Urinary bladder (tissue), 4 donors: ENCODE data around the gene ZNF880. TPM values are rescaled to one million over a fixed set of nuclear protein-coding genes. Genes with fewer than 3 reads are reported as not detected.

ENCODE experiments used
- DNase-seq: peaks from one replicate; pipeline ENCODE4 v3.0.0-alpha.2; 2015; ENCODE audit errors: extremely low spot score
- H3K27ac ChIP-seq: one replicate; pipeline ENCODE4 v1.5.1; 2013; ENCODE audit warnings: low read depth, mild to moderate bottlenecking, moderate library complexity
- H3K36me3 ChIP-seq: one replicate; pipeline ENCODE4 v1.6.1; 2013; ENCODE audit warnings: mild to moderate bottlenecking, moderate library complexity; ENCODE audit not compliant: insufficient read depth
- H3K4me1 ChIP-seq: one replicate; pipeline ENCODE4 v1.6.1; 2013; ENCODE audit warnings: mild to moderate bottlenecking, moderate library complexity; ENCODE audit not compliant: insufficient read depth
- H3K4me3 ChIP-seq: one replicate; pipeline ENCODE4 v1.5.1; 2013; ENCODE audit warnings: low read depth, low read length
- WGBS: extraction: QIAGEN DNeasy Blood & Tissue Kit; methylation state at CpG from one replicate; pipeline ENCODE4 v1.1.7; 2013; 5-methylcytosine and 5-hydroxymethylcytosine counted together
- polyA plus RNA-seq: library from polyadenylated mRNA; stranded (reverse); fragments of 200-250 nt; gene quantifications from one replicate; pipeline ENCODE4 v1.2.3, GENCODE V29; 2013
- small RNA-seq: library from RNA; depleted of rRNA; stranded (forward); fragments of <200 nt; gene quantifications from one replicate; pipeline ENCODE3, GENCODE V24; 2014
- total RNA-seq: library from RNA; depleted of rRNA; stranded (reverse); fragments of >200 nt; gene quantifications from one replicate; pipeline ENCODE4 v1.2.3, GENCODE V29; 2014
- donor health status: healthy with polysubstance abuse.
- donor health status: healthy.

The ZNF880 gene
- total and polyA plus RNA-seq, 2 donors: 15.3 to 50.1 TPM

DNA sequence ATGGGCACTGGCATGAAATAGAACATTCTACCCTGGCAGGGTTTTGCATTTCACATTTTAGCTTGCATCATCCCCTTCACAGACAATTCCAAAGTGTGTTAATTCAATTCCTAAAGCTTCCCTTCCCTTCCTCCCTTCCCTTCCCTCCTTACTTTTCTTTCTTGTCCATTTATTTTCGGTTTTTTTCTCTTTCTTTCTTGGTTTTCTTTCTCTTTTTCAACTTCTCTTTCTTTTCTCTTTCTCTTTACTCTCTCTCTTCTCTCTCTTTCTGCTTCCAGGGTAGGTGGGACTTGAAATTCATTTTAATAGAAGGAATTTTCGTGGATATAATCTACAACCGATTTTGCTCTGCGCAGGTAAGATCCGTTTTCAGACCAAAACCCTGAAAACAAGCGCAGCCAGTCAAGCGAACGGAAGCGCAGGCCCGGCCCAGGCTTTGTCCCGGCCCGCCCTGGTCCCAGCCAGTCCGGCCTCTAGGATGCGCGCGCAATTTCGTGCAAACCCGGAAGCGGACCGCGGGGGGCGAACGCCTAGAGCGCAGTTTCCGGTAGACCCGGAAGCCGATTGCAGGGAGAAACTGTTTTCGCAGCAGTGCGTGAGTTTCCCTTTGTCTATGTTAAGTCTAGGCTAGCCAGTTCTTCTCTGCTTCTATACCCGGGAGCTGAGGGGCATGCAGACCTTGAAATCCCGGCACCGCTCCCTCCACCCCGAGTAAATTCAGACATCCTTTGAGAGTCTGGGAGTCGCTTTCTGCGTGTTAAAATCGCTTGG is 27.8 kb downstream of the ZNF880 start, which contains the start of gene ZNF528:
Gene ZNF528 (plus strand): TSS at position 540 of the 771 bp plus-strand sequence. CDS start 4,165 bp downstream, outside the sequence.
- peaks cover 12% of the 10 kb centered on the region for H3K36me3 ChIP-seq
- peak within 1 kb of the TSS; percentile 78 for H3K4me3 ChIP-seq
- DNase-seq: peak; percentile 92
- WGBS: under 1% methylated on average over 36 of the region's 36 CpGs
- H3K27ac ChIP-seq: peak within 1 kb of the TSS; percentile 39
- no peaks in the 10 kb centered on the region for H3K4me1 ChIP-seq

GRCh38 chr19:52398081-52398441 is 28.3 kb downstream of the ZNF880 start:
- H3K27ac ChIP-seq: no peak overlapping the region
- no peak for DNase-seq
- peaks cover 13% of the 10 kb centered on the region for H3K36me3 ChIP-seq
- peak overlapping the region; percentile 78 for H3K4me3 ChIP-seq
- WGBS: 2% methylated on average over 14 of the region's 14 CpGs
- H3K4me1 ChIP-seq: no peaks in the 10 kb centered on the region

- Histone ChIP-seq H3K4me3 (no peak overlapping the region), H3K4me1 (no peaks in the 10 kb centered on the region), H3K27ac (no peak overlapping the region), H3K36me3 (peaks cover 34% of the 10 kb centered on the region)
- WGBS: 90% methylated on average over 6 of the region's 6 CpGs
- no peak for DNase-seq
Measured at GRCh38 chr19:52410276-52410675, 40.6 kb downstream of the ZNF880 start.

GRCh38 chr19:52415711-52416110 is 46.0 kb downstream of the ZNF880 start:
- 98% methylated on average over 5 of the region's 5 CpGs for WGBS
- Histone ChIP-seq H3K4me3 (no peak overlapping the region), H3K36me3 (peaks cover 9% of the 10 kb centered on the region), H3K4me1 (no peaks in the 10 kb centered on the region), H3K27ac (no peak overlapping the region)
- no peak for DNase-seq

DNA sequence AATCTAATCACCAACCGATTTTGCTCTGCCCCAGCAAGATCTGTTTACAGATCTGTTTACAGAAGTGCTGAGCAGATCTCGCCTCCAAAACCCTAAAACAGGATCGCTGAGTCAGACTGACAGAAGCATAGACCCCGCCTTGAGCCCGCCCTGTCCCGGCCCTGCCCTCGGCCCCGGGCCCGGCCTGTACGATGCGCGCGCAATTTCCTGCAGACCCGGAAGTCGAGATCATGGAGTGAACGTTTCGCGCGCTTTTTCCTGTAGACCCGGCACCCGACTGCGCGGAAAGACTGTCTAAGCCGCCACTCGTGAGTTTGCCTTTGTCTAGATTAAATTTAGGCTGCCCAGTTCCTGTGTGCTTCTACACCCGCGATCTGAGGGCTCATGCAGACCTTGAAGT is 59.2 kb downstream of the ZNF880 start, which contains the start of gene ZNF534:
Gene ZNF534 (plus strand): TSS at position 212 of the 400 bp plus-strand sequence. CDS start 2,327 bp downstream, outside the sequence.
- Histone ChIP-seq H3K4me3 (no peak within 1 kb of the TSS), H3K36me3 (no peaks in the 10 kb centered on the region), H3K27ac (no peak within 1 kb of the TSS), H3K4me1 (no peaks in the 10 kb centered on the region)
- 65% methylated on average over 27 of the region's 27 CpGs for WGBS
- no peak for DNase-seq

Small RNA genes within 50 kb of the gene (small RNA-seq; reads per million reads assigned to genes)
- gene AC010332.1: not detected

Other genes with a start within 250 kb of the ZNF880 start
- gene ZNF616, start 230.0 kb upstream of the ZNF880 start, total RNA-seq: 26.1 TPM
- 4.9 TPM for gene ZNF616, start 230.0 kb upstream of the ZNF880 start, polyA plus RNA-seq
- 27.8 TPM for gene ZNF836, start 198.3 kb upstream of the ZNF880 start, total RNA-seq
- 6.7 TPM for gene ZNF836, start 198.3 kb upstream of the ZNF880 start, polyA plus RNA-seq
- gene PPP2R1A, start 179.9 kb upstream of the ZNF880 start, total RNA-seq: 93.6 TPM
- 182 TPM for gene PPP2R1A, start 179.9 kb upstream of the ZNF880 start, polyA plus RNA-seq
- 28.1 TPM for gene ZNF766, start 100.3 kb upstream of the ZNF880 start, total RNA-seq
- gene ZNF766, start 100.3 kb upstream of the ZNF880 start, polyA plus RNA-seq: 11.7 TPM
- gene ZNF480, start 72.8 kb upstream of the ZNF880 start, total RNA-seq: 18.8 TPM
- 5.3 TPM for gene ZNF480, start 72.8 kb upstream of the ZNF880 start, polyA plus RNA-seq
- gene ZNF610, start 33.7 kb upstream of the ZNF880 start, total RNA-seq: 8.4 TPM
- gene ZNF610, start 33.7 kb upstream of the ZNF880 start, polyA plus RNA-seq: 2.2 TPM
- 46.7 TPM for gene ZNF528, start 27.9 kb downstream of the ZNF880 start, total RNA-seq
- gene ZNF528, start 27.9 kb downstream of the ZNF880 start, polyA plus RNA-seq: 12.1 TPM
- 0.74 TPM for gene ZNF534, start 59.2 kb downstream of the ZNF880 start, total RNA-seq
- 0.35 TPM for gene ZNF534, start 59.2 kb downstream of the ZNF880 start, polyA plus RNA-seq
- gene ZNF578, start 83.6 kb downstream of the ZNF880 start, total RNA-seq: 10.7 TPM
- gene ZNF578, start 83.6 kb downstream of the ZNF880 start, polyA plus RNA-seq: 2.0 TPM
- 40.6 TPM for gene ZNF808, start 157.7 kb downstream of the ZNF880 start, total RNA-seq
- 5.3 TPM for gene ZNF808, start 157.7 kb downstream of the ZNF880 start, polyA plus RNA-seq
- gene ZNF701, start 200.4 kb downstream of the ZNF880 start, total RNA-seq: 38.8 TPM
- 7.0 TPM for gene ZNF701, start 200.4 kb downstream of the ZNF880 start, polyA plus RNA-seq